Uterine smooth muscle cell (primary cell): Measurements from ENCODE around the gene TCF7L2. TPM values are rescaled to one million over a fixed set of nuclear protein-coding genes. Genes with fewer than 3 reads are reported as not detected.

Experiments used
- total RNA-seq: library from RNA; depleted of rRNA; stranded (reverse); fragments of >200 nt; gene quantifications from 2 replicates; pipeline ENCODE4 v1.2.3, GENCODE V29; 2014

The TCF7L2 gene
- 2.8 and 6.1 TPM in 2 replicates for total RNA-seq

GRCh38 chr10:112949875-112950507, at the start of gene TCF7L2:
Gene TCF7L2 (plus strand): TSS chr10:112950247. CDS start chr10:112950757, 510 bp downstream.

